Measurements from ENCODE around the gene SAMD4B. TPM values are rescaled to one million over a fixed set of nuclear protein-coding genes. Genes with fewer than 3 reads are reported as not detected.

Gene SAMD4B
- total and polyA plus RNA-seq, 9 of the 15 experiments (the other 6 are each of a cell fraction or from before 2014, with no cell fraction given): 3.4 to 90.5 (median 38.0) TPM

DNA sequence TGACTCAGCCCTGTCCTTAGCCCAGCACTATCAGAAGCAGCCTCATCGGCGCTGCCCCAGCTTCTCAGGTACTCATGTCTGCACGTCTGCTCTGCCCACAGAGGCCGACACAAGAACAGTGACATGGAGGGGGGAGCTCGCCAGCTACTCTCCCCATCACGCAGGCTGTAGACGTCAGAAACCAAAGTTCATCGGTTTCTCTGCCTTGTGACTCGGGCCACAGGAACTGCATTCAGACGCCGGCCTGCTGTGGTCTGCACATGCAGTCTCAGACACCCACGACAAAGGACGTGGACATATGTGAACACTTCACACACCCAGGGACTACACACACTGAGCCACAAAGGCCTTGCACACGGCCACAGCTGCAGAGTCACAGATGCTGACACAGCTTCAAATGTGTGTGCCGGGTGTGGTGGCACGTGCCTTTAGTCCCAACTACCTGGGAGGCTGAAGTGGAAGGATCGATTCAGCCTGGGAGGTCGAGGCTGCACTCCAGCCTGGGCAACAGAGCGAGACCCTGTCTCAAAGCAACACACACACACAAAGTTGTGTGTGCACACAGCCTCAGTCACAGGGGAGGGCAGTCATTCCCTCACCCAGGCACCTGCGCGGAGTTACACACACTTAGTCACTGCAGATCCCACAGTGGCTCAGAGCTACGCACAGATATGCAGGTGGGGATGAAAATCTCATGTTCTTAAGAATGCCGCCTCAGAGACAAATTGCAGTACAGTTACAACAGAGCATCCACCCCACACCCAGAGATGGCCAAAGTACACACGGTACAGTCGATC, 59.5 kb downstream of the SAMD4B start (continued):
- TF ChIP-seq, protein P1, sequence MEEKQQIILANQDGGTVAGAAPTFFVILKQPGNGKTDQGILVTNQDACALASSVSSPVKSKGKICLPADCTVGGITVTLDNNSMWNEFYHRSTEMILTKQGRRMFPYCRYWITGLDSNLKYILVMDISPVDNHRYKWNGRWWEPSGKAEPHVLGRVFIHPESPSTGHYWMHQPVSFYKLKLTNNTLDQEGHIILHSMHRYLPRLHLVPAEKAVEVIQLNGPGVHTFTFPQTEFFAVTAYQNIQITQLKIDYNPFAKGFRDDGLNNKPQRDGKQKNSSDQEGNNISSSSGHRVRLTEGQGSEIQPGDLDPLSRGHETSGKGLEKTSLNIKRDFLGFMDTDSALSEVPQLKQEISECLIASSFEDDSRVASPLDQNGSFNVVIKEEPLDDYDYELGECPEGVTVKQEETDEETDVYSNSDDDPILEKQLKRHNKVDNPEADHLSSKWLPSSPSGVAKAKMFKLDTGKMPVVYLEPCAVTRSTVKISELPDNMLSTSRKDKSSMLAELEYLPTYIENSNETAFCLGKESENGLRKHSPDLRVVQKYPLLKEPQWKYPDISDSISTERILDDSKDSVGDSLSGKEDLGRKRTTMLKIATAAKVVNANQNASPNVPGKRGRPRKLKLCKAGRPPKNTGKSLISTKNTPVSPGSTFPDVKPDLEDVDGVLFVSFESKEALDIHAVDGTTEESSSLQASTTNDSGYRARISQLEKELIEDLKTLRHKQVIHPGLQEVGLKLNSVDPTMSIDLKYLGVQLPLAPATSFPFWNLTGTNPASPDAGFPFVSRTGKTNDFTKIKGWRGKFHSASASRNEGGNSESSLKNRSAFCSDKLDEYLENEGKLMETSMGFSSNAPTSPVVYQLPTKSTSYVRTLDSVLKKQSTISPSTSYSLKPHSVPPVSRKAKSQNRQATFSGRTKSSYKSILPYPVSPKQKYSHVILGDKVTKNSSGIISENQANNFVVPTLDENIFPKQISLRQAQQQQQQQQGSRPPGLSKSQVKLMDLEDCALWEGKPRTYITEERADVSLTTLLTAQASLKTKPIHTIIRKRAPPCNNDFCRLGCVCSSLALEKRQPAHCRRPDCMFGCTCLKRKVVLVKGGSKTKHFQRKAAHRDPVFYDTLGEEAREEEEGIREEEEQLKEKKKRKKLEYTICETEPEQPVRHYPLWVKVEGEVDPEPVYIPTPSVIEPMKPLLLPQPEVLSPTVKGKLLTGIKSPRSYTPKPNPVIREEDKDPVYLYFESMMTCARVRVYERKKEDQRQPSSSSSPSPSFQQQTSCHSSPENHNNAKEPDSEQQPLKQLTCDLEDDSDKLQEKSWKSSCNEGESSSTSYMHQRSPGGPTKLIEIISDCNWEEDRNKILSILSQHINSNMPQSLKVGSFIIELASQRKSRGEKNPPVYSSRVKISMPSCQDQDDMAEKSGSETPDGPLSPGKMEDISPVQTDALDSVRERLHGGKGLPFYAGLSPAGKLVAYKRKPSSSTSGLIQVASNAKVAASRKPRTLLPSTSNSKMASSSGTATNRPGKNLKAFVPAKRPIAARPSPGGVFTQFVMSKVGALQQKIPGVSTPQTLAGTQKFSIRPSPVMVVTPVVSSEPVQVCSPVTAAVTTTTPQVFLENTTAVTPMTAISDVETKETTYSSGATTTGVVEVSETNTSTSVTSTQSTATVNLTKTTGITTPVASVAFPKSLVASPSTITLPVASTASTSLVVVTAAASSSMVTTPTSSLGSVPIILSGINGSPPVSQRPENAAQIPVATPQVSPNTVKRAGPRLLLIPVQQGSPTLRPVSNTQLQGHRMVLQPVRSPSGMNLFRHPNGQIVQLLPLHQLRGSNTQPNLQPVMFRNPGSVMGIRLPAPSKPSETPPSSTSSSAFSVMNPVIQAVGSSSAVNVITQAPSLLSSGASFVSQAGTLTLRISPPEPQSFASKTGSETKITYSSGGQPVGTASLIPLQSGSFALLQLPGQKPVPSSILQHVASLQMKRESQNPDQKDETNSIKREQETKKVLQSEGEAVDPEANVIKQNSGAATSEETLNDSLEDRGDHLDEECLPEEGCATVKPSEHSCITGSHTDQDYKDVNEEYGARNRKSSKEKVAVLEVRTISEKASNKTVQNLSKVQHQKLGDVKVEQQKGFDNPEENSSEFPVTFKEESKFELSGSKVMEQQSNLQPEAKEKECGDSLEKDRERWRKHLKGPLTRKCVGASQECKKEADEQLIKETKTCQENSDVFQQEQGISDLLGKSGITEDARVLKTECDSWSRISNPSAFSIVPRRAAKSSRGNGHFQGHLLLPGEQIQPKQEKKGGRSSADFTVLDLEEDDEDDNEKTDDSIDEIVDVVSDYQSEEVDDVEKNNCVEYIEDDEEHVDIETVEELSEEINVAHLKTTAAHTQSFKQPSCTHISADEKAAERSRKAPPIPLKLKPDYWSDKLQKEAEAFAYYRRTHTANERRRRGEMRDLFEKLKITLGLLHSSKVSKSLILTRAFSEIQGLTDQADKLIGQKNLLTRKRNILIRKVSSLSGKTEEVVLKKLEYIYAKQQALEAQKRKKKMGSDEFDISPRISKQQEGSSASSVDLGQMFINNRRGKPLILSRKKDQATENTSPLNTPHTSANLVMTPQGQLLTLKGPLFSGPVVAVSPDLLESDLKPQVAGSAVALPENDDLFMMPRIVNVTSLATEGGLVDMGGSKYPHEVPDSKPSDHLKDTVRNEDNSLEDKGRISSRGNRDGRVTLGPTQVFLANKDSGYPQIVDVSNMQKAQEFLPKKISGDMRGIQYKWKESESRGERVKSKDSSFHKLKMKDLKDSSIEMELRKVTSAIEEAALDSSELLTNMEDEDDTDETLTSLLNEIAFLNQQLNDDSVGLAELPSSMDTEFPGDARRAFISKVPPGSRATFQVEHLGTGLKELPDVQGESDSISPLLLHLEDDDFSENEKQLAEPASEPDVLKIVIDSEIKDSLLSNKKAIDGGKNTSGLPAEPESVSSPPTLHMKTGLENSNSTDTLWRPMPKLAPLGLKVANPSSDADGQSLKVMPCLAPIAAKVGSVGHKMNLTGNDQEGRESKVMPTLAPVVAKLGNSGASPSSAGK (IDR thresholded peaks at IDR 0.05): peak; percentile 88
- TF ChIP-seq HDAC2 (IDR thresholded peaks at IDR 0.05): no peak
- TF ChIP-seq ZNF134 (CRISPR knock-in tag; conservative IDR thresholded peaks at IDR 0.05): 0 out of 2 replicates have a peak, but pooled peaks have one; percentile 7
- TF ChIP-seq, protein P2, sequence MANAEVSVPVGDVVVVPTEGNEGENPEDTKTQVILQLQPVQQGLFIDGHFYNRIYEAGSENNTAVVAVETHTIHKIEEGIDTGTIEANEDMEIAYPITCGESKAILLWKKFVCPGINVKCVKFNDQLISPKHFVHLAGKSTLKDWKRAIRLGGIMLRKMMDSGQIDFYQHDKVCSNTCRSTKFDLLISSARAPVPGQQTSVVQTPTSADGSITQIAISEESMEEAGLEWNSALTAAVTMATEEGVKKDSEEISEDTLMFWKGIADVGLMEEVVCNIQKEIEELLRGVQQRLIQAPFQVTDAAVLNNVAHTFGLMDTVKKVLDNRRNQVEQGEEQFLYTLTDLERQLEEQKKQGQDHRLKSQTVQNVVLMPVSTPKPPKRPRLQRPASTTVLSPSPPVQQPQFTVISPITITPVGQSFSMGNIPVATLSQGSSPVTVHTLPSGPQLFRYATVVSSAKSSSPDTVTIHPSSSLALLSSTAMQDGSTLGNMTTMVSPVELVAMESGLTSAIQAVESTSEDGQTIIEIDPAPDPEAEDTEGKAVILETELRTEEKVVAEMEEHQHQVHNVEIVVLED (CRISPR knock-in tag; IDR thresholded peaks at IDR 0.05): peak; percentile 32; the same call in 1 of the 2 replicates
- TF ChIP-seq ZNF766 (CRISPR knock-in tag; conservative IDR thresholded peaks at IDR 0.05): 0 out of 2 replicates have a peak, but pooled peaks have one; percentile 3
- TF ChIP-seq NONO (IDR thresholded peaks at IDR 0.05; ENCODE audit: low read depth in 2 of 2, low read length in 1 of 2): no peak
- TF ChIP-seq RBBP5 (IDR thresholded peaks at IDR 0.05; ENCODE audit: borderline replicate concordance, insufficient read depth, low read length, poor library complexity, severe bottlenecking): no peak
- TF ChIP-seq, protein P3, sequence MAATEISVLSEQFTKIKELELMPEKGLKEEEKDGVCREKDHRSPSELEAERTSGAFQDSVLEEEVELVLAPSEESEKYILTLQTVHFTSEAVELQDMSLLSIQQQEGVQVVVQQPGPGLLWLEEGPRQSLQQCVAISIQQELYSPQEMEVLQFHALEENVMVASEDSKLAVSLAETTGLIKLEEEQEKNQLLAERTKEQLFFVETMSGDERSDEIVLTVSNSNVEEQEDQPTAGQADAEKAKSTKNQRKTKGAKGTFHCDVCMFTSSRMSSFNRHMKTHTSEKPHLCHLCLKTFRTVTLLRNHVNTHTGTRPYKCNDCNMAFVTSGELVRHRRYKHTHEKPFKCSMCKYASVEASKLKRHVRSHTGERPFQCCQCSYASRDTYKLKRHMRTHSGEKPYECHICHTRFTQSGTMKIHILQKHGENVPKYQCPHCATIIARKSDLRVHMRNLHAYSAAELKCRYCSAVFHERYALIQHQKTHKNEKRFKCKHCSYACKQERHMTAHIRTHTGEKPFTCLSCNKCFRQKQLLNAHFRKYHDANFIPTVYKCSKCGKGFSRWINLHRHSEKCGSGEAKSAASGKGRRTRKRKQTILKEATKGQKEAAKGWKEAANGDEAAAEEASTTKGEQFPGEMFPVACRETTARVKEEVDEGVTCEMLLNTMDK (IDR thresholded peaks at IDR 0.05; ENCODE audit: borderline replicate concordance, insufficient read depth, low read depth, low read length, poor library complexity, severe bottlenecking): no peak
- TF ChIP-seq PCBP1 (IDR thresholded peaks at IDR 0.05; ENCODE audit: low read depth, low read length, poor library complexity, severe bottlenecking): no peak

Data from K562 (cell line).